Dedifferentiated amniotic fluid mesenchymal stem cell (primary cell): ENCODE measurements around the gene VPS52.
A peak's percentile ranks its signal among the peaks of the same experiment; 100 is the strongest.

ENCODE experiments used
- DNase-seq: peaks from one replicate; pipeline ENCODE4 v3.0.0-alpha.2; 2016; ENCODE audit errors: extremely low spot score

The VPS52 gene

GRCh38 chr6:33271468-33272274 lies at the start of gene VPS52, which contains the start of gene RPS18:
Gene VPS52, minus strand, starts transcription at chr6:33271876. Its CDS starts 201 bp downstream, at chr6:33271675.
Gene RPS18, plus strand, starts transcription at chr6:33272075. Its CDS starts 45 bp downstream, at chr6:33272120.
- DNase-seq = peak; percentile 100

- DNase-seq = no peak
Observed at GRCh38 chr6:33321227-33321626, 49.6 kb upstream of the VPS52 start.

- DNase-seq = peak; percentile 69
Observed at GRCh38 chr6:33320315-33321181, 48.9 kb upstream of the VPS52 start.

GRCh38 chr6:33319939-33320314 lies 48.3 kb upstream of the VPS52 start:
- no peak for DNase-seq

- DNase-seq = no peak
Observed at GRCh38 chr6:33318426-33319073, 46.9 kb upstream of the VPS52 start.

GRCh38 chr6:33317669-33318425 lies 46.2 kb upstream of the VPS52 start, which contains the start of gene ZBTB22:
Gene ZBTB22, minus strand, starts transcription at chr6:33317744. Its CDS starts 828 bp downstream, at chr6:33316916.
- peak; percentile 99 for DNase-seq

- DNase-seq = no peak
Observed at GRCh38 chr6:33317419-33317668, 45.7 kb upstream of the VPS52 start.

GRCh38 chr6:33316603-33317418 lies 45.1 kb upstream of the VPS52 start:
- no peak for DNase-seq

GRCh38 chr6:33315793-33316602 lies 44.3 kb upstream of the VPS52 start:
- DNase-seq = no peak

GRCh38 chr6:33314943-33315792 lies 43.5 kb upstream of the VPS52 start:
- no peak for DNase-seq

- DNase-seq = peak; percentile 58
Observed at GRCh38 chr6:33314515-33314942, 42.9 kb upstream of the VPS52 start.

GRCh38 chr6:33313709-33314514 lies 42.2 kb upstream of the VPS52 start, which contains the start of gene TAPBP:
Gene TAPBP, minus strand, starts transcription at chr6:33314078. Its CDS starts 37 bp downstream, at chr6:33314041.
- DNase-seq = peak; percentile 60

GRCh38 chr6:33313105-33313708 lies 41.5 kb upstream of the VPS52 start:
- no peak for DNase-seq

GRCh38 chr6:33312361-33313104 lies 40.9 kb upstream of the VPS52 start:
- peak; percentile 40 for DNase-seq

- DNase-seq = no peak
Observed at GRCh38 chr6:33306356-33306755, 34.7 kb upstream of the VPS52 start.

- no peak for DNase-seq
Observed at GRCh38 chr6:33305052-33305451, 33.4 kb upstream of the VPS52 start.

GRCh38 chr6:33304216-33304615 lies 32.5 kb upstream of the VPS52 start:
- DNase-seq = no peak
